NCI-H2081 (cell line): ENCODE measurements around the gene ZNF630.
A peak's percentile ranks its signal among the peaks of the same experiment; 100 is the strongest.
"Not testable (repeated sequence)": the region's sequence is repeated elsewhere in the genome, so short reads cannot be mapped to it uniquely, and the experiment has no call there.

ENCODE experiments used
- DNase-seq, 2 experiments: peaks; one replicate each; lab custom pipeline; 2025; lab: John Stamatoyannopoulos, UW

Gene ZNF630

GRCh38 chrX:48071064-48071985 lies at the start of gene ZNF630:
Gene ZNF630 (minus strand): TSS chrX:48071640. CDS start chrX:48066886, 4,754 bp downstream.
- peak; percentile 58 to 86 for DNase-seq

DNA sequence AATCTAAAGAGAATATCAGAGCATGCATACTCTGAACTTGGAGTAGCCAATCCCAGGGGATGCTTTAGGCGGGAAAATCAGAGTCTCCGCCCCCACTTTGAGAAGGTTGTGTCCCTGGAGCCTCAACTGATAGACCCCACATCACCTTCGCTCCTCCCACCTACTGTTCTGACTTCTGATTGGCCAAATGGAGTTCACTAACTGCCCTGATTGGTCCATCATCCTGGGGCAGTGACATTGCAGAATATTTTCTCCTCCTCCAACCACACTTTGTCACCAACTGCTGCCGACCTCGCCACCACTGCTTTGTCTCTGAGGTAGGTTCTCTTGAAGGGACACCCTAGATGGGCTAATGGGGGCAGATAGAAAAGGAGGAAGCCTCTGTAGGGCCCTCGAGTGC lies 36.3 kb upstream of the ZNF630 start:
- DNase-seq, result no peak

- no peak for DNase-seq
Observed at GRCh38 chrX:48102874-48103374, 31.5 kb upstream of the ZNF630 start.

DNA sequence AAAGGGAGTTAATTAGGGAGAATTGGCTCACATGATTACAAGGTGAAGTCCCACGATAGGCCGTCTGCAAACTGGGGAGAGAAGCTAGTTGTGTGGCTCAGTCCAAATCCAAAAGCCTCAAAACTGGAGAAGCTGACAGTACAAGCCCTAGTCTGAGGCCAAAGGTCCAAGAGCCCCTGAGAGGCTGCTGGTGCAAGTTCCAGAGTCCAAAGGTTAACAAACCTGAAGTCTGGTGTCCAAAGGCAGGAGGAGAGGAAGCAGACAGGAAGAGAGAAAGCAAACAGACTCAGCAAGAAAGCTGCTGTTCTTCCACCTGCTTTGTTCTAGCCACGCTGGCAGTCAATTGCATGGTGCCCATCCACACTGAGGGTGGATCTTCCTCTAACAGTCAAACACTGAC lies 30.0 kb upstream of the ZNF630 start:
- DNase-seq, result no peak

- not testable (repeated sequence) for DNase-seq
Observed at GRCh38 chrX:48092558-48092957, 21.1 kb upstream of the ZNF630 start.

DNA sequence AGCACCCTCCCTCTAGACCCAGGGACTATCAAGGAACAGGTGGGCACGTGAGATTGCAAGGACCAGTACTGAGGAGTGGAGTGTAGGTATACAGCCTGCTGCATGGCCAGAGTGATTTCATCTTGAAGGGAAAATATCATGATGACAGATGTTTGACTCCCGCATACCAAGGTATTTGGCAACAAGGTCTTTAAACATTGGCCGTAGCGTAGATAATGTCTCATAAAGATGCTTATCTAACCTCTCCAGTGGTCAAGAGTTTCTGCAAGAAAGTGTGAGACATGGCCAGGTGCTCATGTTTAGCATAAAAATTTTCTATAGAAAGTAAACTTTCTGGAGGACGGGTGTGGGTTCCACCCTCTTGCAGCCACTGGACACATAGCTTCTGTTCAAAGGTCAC lies 18.7 kb upstream of the ZNF630 start:
- no peak for DNase-seq

DNA sequence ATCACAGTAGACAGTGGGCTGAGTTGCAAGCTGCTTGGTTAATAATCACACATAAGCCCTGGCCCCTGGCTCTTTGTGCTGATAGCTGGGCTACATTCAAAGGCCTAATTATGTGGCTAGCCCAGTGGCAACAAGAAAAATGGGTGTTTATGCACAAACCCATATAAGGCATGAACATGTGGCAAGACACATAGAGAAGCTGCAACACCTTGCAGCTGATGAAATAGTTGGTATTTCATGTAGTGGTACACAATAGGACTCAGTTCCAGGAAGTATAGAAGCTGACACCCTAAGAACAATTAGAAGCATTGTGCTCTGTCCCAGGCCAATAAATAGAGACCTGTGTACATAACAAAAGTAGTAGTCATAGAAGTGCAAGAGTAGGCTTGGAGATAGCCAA lies 14.6 kb upstream of the ZNF630 start:
- DNase-seq, result no peak

DNA sequence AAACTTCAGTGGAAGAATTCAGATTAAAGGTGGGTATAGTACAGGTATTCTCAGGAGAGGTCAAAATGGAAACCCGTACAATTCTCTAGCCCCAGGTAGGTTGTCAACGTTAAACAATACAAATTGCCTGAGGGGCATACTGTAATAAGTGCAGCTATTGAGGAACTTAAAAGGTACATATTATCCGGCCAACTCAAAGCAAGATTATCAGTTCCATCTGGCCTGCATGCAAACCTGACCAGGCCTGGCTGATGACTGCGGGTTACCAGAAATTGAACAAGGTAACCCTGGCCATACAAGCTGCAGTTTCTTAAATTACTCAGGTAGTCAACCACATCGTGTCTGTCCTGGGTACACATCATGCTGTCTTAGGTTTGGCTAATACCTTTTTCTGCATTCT lies 12.3 kb upstream of the ZNF630 start:
- no peak for DNase-seq

GRCh38 chrX:48083212-48083611 lies 11.8 kb upstream of the ZNF630 start:
- DNase-seq, result peak; percentile 2 to 28

DNA sequence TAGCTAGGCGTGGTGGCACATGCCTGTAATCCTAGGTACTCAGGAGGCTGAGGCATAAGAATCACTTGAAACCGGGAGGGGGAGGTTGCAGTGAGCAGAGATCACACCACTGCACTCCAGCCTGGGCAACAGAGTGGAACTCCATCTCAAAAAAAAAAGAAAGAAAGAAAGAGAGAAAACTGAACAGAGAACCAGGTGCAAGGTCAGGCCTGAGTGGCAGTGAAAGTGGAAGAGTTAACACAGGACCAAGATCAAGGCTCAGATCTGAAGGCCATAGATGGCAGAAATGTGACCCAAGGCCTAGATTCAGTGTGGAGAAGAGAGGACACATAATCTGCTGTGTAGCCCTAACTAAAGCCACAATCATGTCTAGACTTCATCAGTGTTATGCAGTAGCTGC lies 4.9 kb upstream of the ZNF630 start:
- no peak for DNase-seq

- DNase-seq, result no peak
Observed at GRCh38 chrX:48071986-48072605, 656 bp upstream of the ZNF630 start.

DNA sequence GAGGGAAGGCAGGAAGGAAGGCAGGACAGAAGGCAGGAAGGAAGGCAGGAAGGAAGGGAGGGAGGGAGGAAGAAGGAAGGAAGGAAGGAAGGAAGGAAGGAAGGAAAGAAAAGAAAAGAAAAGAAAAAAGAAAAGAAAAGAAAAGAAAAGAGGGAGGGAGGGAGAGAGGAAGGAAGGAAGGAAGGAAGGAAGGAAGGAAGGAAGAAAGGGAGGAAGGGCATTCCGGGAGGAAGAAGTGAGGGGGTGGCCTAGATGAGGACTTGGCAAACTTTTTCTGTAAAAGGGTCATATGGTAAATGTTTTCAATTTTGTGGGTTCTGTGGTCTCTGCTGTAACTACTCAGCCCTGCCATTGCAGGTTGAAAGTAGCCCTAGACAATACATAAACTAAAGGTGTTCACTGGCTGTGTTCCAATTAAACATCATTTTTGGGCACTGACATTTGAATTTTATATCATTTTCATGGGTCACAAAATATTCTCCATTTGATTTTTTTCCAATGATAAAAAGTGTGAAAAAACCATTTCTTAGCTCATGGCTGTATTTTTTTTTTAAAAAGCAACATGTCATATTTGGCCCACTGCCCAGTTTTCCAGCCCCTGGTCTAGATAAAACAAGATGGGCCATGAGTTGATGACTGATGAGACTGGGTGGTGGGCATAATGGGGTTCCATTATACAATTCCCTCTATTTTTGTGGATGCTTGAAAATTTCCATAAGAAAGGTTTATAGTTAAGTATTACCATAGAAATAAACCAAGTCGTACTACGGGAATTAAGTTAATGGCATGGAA lies 3.1 kb downstream of the ZNF630 start:
- DNase-seq, result no peak

DNA sequence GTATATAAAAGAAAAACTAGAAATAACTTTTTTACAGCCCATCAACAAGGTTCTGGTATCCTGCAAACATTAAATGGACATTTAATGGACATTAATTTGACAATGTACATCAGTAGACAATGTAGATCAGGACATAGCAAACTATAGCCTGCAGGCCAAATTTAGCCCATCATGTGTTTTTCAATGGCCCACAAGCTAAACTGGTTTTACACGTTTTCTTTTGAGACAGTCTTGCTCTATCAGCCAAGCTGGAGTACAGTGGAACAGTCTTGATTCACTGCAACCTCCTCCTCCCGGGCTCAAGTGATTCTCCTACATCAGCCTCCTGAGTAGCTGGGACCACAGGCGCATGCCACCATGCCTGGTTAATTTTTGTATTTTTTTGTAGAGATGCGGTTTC lies 7.2 kb downstream of the ZNF630 start:
- no peak for DNase-seq

DNA sequence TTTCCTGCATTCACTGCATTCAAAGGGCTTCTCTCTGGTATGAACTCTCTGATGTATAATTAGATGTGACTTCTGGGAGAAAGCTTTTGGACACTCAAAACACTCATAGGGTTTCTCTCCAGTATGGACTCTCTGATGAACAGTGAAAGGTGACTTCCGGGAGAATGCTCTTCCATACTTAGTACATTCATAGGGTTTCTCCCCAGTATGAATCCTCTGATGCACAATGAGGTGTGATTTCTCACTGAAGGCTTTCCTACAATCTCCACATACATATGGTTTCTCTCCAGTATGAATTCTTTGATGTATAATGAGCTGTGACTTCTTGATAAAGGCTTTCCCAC lies 12.2 kb downstream of the ZNF630 start:
- no peak for DNase-seq

- no peak for DNase-seq
Observed at GRCh38 chrX:48058621-48059295, 12.7 kb downstream of the ZNF630 start.

DNA sequence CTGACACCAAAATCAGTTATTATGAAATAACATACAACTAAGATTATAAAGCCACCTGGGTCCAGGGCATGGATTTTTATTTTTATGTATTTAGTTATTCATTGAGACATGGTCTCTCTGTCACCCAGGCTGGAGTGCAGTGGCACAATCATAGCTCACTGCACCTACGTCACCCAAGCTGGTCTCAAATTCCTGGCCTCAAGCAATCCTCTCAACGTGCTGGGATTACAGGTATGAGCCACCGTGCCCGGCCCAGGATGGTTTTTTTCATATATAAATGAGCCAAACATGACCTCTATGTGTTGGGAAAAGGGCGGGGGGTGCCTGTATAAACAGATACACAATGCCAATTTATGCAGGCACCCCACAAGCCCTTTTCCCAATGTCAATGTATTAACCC lies 24.6 kb downstream of the ZNF630 start:
- no peak for DNase-seq

DNA sequence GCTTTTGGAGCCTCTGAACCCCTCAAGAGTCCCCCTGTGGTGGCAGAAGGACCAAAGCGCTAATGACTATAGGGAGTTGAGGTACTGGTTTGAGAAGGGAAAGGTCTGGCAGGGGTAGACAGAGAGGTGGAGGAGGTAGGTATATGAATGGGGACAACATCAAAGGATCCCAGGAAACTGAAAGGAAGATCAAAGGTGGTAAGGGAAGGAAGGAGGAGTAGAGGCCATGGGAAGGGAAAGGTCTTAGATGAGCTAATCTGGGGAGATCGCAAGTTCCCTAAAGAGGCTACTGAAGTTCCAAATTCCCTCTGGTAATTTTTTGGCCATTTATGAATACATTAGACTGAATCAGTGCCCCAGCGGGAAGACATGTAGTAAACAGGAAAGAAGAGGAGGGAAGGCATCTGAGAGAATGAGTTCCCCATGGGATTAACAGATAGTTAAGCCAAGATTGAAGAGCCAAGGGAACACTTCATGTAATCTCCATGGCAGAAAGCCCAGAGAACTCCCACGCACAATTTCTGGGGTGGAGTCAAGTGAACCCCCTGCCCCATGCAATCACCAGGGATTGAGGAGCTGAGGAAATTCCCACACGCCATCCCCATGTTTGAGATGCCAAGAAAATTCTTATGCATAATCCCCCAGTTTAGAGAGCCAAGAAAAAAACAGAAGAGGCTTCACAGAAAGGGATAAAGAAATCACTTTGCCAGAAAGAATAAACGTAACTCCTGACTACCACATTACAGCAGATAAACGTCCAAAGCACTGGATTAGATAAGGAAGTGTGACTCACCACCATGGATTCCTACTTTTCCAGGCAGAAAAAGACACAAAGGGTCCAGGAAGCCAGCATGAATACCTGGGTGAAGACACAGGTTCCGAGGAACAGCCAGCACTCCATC lies 25.8 kb downstream of the ZNF630 start:
- no peak for DNase-seq

DNA sequence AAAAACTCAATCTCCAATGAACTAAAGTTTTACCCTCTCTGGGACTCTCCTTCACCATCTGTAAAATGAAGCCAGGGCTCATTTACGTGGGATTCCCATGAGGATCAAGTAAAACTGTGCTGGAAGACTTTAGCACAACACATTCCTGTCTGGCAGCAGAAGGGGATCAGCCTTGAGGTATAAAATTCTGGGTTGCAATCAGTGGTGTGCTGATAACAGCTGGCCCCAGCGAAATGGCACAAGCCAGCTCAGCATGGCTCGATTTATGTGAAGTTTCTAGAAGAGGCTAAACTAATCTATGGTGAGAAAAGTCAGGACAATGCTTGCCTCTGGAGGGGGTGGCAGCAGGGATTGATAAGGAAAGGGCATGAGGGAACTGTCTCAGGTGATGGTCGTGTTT lies 28.4 kb downstream of the ZNF630 start:
- DNase-seq, result no peak

- no peak for DNase-seq
Observed at GRCh38 chrX:48035891-48036290, 35.5 kb downstream of the ZNF630 start.

GRCh38 chrX:48030641-48031173 lies 40.7 kb downstream of the ZNF630 start:
- not testable (repeated sequence) for DNase-seq

- no peak for DNase-seq
Observed at GRCh38 chrX:48030237-48030636, 41.2 kb downstream of the ZNF630 start.
